ENCODE results near the gene LRRK1.

- no peak for TF ChIP-seq POLR2AphosphoS5 (IDR thresholded peaks at IDR 0.05)
- TF ChIP-seq CTCF (IDR thresholded peaks at IDR 0.05): no peak
Measured at GRCh38 chr15:100920516-100921135, 1.5 kb downstream of the LRRK1 start.

All from gastroesophageal sphincter (tissue), 3 donors.